HG02610 (cell line): ENCODE results near the gene POP5.
A peak's percentile ranks its signal among the peaks of the same experiment; 100 is the strongest.
"Not testable (repeated sequence)": the region's sequence is repeated elsewhere in the genome, so short reads cannot be mapped to it uniquely, and the experiment has no call there.

Experiments
- ATAC-seq: cut with Tn5 transposase; IDR thresholded peaks from one replicate; pipeline ENCODE4 v1.9.1; 2021; ENCODE audit warnings: mild to moderate bottlenecking, moderate library complexity; ENCODE audit not compliant: unreplicated experiment

Gene POP5

DNA sequence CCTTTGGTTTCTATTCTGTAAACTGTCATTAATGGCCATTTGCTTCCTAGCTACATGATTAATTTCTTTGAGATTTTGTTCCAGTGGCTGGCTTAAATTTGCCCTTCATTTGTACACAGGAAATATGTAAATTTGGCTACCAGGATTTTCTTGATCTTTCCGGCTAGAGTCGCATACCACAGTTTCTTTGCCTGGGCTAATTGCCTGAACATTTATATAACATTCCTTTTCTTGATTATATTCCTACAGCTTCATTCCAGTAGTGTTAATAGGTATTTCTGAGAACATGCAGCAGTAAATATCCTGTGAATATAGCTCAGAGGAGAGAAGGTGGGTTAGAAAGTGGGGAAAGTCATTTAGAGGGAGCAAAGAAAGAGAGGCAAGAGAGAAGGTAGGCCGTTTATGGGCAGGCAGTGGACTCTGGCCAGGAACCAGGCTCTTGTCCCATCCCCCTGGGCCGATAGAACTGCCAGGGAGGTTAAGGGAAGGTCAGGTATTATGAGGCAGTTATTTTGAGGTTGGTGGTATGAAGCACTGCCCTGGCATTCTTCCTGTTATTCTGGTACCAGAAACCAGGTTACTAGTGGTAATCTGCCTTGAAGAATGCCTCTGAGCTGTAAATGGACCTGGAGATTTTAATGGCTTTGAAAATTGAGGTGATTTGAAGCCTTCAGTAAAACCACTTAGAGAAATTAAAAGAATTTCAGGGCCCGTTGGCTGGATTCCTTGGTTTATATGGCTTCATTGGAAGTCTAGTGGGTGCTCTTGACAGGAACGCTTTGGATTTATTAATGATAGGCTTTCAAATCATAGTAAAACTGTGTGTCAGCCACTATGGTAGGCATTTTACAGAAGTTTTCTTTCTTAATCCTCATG, 42.7 kb downstream of the POP5 start:
- ATAC-seq, result no peak

DNA sequence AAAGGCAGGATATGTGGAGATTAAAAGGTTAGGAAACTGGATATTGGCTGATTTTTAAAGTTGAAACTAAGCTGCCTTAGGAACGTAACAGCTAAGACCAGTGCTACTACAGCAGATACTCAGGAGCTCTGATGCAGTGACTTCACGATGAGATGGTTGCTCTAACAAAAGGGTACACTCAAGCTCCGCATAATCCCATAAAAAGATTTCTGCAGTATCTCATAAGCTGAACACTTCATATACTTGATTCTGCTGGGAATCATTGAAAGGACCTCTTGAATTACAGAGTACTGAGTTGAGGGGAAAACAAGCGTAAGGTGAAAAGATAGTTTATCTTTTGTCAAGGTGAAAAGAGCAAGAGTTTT, 43.4 kb downstream of the POP5 start:
- ATAC-seq, result no peak

- no peak for ATAC-seq
These were observed 45.0 kb downstream of the POP5 start for GRCh38 chr12:120536064-120536791.

- peak; percentile 34 for ATAC-seq
These were observed 46.2 kb downstream of the POP5 start for GRCh38 chr12:120534703-120535655.

DNA sequence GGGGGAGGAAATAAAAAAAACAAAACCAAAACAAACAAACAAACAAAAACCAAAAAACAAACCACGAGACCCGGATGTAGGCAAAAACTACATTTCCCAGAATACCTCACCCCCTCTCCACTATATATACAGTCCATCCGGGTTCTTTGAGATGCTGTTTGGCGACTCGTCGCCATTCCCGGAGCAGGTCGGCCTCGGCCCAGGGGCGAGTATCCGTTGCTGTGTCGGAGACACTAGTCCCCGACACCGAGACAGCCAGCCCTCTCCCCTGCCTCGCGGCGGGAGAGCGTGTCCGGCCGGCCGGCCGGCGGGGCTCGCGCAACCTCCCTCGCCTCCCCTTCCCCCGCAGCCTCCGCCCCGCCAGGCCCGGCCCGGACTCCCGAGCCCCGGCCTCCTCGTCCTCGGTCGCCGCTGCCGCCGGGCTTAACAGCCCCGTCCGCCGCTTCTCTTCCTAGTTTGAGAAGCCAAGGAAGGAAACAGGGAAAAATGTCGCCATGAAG, 46.9 kb downstream of the POP5 start, which contains the start of gene RNF10:
TSS of gene RNF10 (plus strand) at position 154 of the 500 bp plus-strand sequence. CDS start 456 bp downstream, outside the sequence.
- ATAC-seq, result peak; percentile 59

DNA sequence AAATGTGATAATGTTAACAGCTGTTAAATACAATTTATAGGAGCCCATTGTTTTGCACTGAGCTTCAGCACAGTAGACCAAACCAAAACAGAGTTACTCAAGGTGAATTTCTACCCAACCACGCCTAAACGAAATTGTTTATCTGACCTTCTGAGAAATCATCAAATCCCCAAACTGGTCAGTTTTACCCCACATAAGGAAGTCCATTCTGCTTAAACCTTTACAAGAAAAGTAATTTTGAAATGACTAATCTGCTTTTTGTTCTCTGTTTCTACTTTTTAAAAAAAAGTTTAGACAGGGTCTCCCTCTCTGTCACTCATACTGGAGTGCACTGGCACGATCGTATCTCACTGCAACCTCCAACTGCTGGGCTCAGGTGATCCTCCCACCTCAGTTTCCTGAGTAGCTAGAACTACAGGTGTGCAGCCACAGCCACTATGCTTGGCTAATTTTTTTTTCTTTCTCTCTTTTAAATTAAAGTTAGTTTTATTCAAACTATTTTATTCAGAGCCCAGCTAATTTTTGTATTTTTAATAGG, 48.4 kb downstream of the POP5 start:
- no peak for ATAC-seq

- not testable (repeated sequence) for ATAC-seq
These were observed 50.8 kb downstream of the POP5 start for GRCh38 chr12:120530418-120530761.

- ATAC-seq, result no peak
These were observed 51.4 kb downstream of the POP5 start for GRCh38 chr12:120529641-120530417.

- peak; percentile 75 for ATAC-seq
These were observed 52.2 kb downstream of the POP5 start, which contains the start of gene COQ5 for GRCh38 chr12:120528861-120529525. Gene COQ5 (minus strand): TSS chr12:120529158. CDS start chr12:120529141, 17 bp downstream.
